SK-MEL-5 (cell line): ENCODE measurements around the gene TNFAIP8L2. TPM values are rescaled to one million over a fixed set of nuclear protein-coding genes. Genes with fewer than 3 reads are reported as not detected.
"Not testable (repeated sequence)": the region's sequence is repeated elsewhere in the genome, so short reads cannot be mapped to it uniquely, and the experiment has no call there.

Experiments
- DNase-seq: peaks from one replicate; pipeline ENCODE4 v3.0.0-alpha.2; 2016; ENCODE audit warnings: low read depth, low spot score
- in situ Hi-C: cut with HindIII; loops from 2 replicates; pipeline ENCODE4 v1.10.0; 2016; ENCODE audit warnings: low sequenced_read_pairs, high pct_unique_total_duplicates, low pct_unique_long_range_greater_than_20kb
- total RNA-seq: library from RNA; depleted of rRNA; stranded (reverse); fragments of >200 nt; shearing (Covaris generic); gene quantifications from 2 replicates; pipeline ENCODE4 v1.2.3, GENCODE V29; 2014; rRNA removed

Gene TNFAIP8L2
- total RNA-seq, 1 experiment from 2014 or later: not detected

DNA sequence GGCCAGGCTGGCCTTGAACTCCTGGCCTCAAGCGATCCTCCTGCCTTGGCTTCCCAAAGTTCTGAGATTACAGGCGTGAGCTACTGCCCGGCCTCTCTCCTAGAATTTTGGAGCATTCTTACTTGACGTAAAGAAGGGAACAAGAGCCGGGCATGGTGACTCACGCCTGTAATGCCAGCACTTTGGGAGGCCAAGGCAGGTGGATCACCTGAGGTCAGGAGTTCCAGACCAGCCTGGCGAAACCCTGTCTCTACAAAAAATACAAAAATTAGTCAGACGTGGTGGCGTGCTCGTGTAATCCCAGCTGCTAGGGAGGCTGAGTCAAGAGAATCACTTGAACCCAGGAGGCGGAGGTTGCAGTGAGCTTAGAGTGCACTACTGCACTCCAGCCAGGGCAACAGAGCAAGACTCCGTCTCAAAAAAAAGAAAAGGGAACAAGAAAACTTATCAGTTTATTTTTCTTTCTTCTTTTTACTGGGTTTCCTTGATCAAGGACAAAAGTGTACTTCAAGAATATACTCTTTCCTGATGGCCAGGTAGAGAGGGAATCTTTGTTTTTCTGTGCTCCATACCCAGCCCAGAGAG lies 49.0 kb downstream of the TNFAIP8L2 start:
- in situ Hi-C loops, DNase-seq: not testable (repeated sequence)

Other genes with a start within 250 kb of the TNFAIP8L2 start
- 46.9 and 49.3 TPM in 2 replicates for gene SETDB1, start 230.3 kb upstream of the TNFAIP8L2 start, total RNA-seq
- 133 and 162 TPM in 2 replicates for gene CERS2, start 181.8 kb upstream of the TNFAIP8L2 start, total RNA-seq
- 0.48 and 1.1 TPM in 2 replicates for gene ANXA9, start 174.4 kb upstream of the TNFAIP8L2 start, total RNA-seq
- gene MINDY1, start 149.7 kb upstream of the TNFAIP8L2 start, total RNA-seq: 11.3 and 13.6 TPM in 2 replicates
- 13.9 and 16.2 TPM in 2 replicates for gene PRUNE1, start 148.2 kb upstream of the TNFAIP8L2 start, total RNA-seq
- 0.11 and 0.16 TPM in 2 replicates for gene BNIPL, start 120.1 kb upstream of the TNFAIP8L2 start, total RNA-seq
- gene C1orf56, start 108.9 kb upstream of the TNFAIP8L2 start, total RNA-seq: 16.0 and 17.9 TPM in 2 replicates
- 95.8 and 99.9 TPM in 2 replicates for gene CDC42SE1, start 97.0 kb upstream of the TNFAIP8L2 start, total RNA-seq
- 3.5 and 3.6 TPM in 2 replicates for gene MLLT11, start 96.3 kb upstream of the TNFAIP8L2 start, total RNA-seq
- 6.7 and 8.1 TPM in 2 replicates for gene GABPB2, start 85.9 kb upstream of the TNFAIP8L2 start, total RNA-seq
- gene SEMA6C, start 10.0 kb upstream of the TNFAIP8L2 start, total RNA-seq: 0.53 and 1.1 TPM in 2 replicates
- gene LYSMD1, start 9.3 kb downstream of the TNFAIP8L2 start, total RNA-seq: 17.7 and 22.1 TPM in 2 replicates
- 90.9 and 110 TPM in 2 replicates for gene SCNM1, start 9.5 kb downstream of the TNFAIP8L2 start, total RNA-seq
- 0.80 and 1.2 TPM in 2 replicates for gene TMOD4, start 19.3 kb downstream of the TNFAIP8L2 start, total RNA-seq
- 116 and 133 TPM in 2 replicates for gene VPS72, start 33.5 kb downstream of the TNFAIP8L2 start, total RNA-seq
- 54.5 and 57.0 TPM in 2 replicates for gene PIP5K1A, start 41.9 kb downstream of the TNFAIP8L2 start, total RNA-seq
- 370 and 398 TPM in 2 replicates for gene PSMD4, start 98.1 kb downstream of the TNFAIP8L2 start, total RNA-seq
- gene ZNF687, start 125.7 kb downstream of the TNFAIP8L2 start, total RNA-seq: 29.0 and 31.0 TPM in 2 replicates
- 49.4 and 49.6 TPM in 2 replicates for gene PI4KB, start 170.8 kb downstream of the TNFAIP8L2 start, total RNA-seq
- 102 and 125 TPM in 2 replicates for gene RFX5, start 190.6 kb downstream of the TNFAIP8L2 start, total RNA-seq
- 1.4 and 2.6 TPM in 2 replicates for gene SELENBP1, start 216.1 kb downstream of the TNFAIP8L2 start, total RNA-seq
- gene PSMB4, start 242.9 kb downstream of the TNFAIP8L2 start, total RNA-seq: 940 and 1,049 TPM in 2 replicates